ENCODE measurements around the gene SLC25A42.

GRCh38 chr19:19133985-19134384 is 70.2 kb downstream of the SLC25A42 start:
- TF ChIP-seq CTCF (IDR thresholded peaks at IDR 0.05) (no peak), POLR2A (IDR thresholded peaks at IDR 0.05) (no peak)
